K562 (cell line): Measurements from ENCODE around the gene WDR55. TPM values are rescaled to one million over a fixed set of nuclear protein-coding genes. Genes with fewer than 3 reads are reported as not detected.

Experiments used
- ARID3A ChIP-seq: IDR thresholded peaks from 2 replicates; pipeline ENCODE4 v1.6.1; 2012; ENCODE audit warnings: low read depth, low read length, improper control_type of control experiment, borderline replicate concordance
- CBFA2T3 ChIP-seq: fragments of 450-650 bp; IDR thresholded peaks from 2 replicates; pipeline ENCODE4 v1.6.1; 2017
- CLOCK ChIP-seq: fragments of 250-450 bp; sonication (Bioruptor Pico); IDR thresholded peaks from 2 replicates; pipeline ENCODE4 v1.4.0; 2020; ENCODE audit warnings: mild to moderate bottlenecking, moderate library complexity, borderline replicate concordance
- EZH2 ChIP-seq: IDR thresholded peaks from 2 replicates; pipeline ENCODE4 v1.6.1; 2012; ENCODE audit warnings: low read depth, mild to moderate bottlenecking, inconsistent platforms, low read length, borderline replicate concordance
- FOXP4 ChIP-seq: sonication (generic); formaldehyde crosslinking; IDR thresholded peaks from 2 replicates; pipeline ENCODE4 v1.8.0; 2022; ENCODE audit warnings: mild to moderate bottlenecking, missing genetic modification reagents, borderline replicate concordance
- HDAC8 ChIP-seq: fragments of 450-650 bp; IDR thresholded peaks from 2 replicates; pipeline ENCODE4 v1.6.1; 2016; ENCODE audit warnings: mild to moderate bottlenecking, missing genetic modification characterization, moderate library complexity, missing compliant biosample characterization
- MEF2D ChIP-seq: conservative IDR thresholded peaks from 2 replicates; pipeline ENCODE4 v1.6.1; 2016; ENCODE audit warnings: low read depth, missing genetic modification characterization, missing compliant biosample characterization
- NR0B1 ChIP-seq: fragments of 450-650 bp; IDR thresholded peaks from one replicate; pipeline ENCODE4 v1.6.1; 2018; ENCODE audit warnings: mild to moderate bottlenecking, moderate library complexity; ENCODE audit not compliant: partially characterized antibody
- POU5F1 ChIP-seq: fragments of 150-350 bp; IDR thresholded peaks from 2 replicates; pipeline ENCODE4 v1.6.1; 2014; ENCODE audit warnings: borderline replicate concordance, low read length, low read depth, mild to moderate bottlenecking; ENCODE audit not compliant: partially characterized antibody
- RB1 ChIP-seq: fragments of 450-650 bp; IDR thresholded peaks from 2 replicates; pipeline ENCODE4 v1.6.1; 2017; ENCODE audit warnings: low read depth, mild to moderate bottlenecking
- ZFP36 ChIP-seq: fragments of 150-350 bp; IDR thresholded peaks from 2 replicates; pipeline ENCODE4 v1.6.1; 2018; ENCODE audit warnings: low read length, low read depth; ENCODE audit not compliant: partially characterized antibody
- ZNF12 ChIP-seq: sonication (generic); formaldehyde crosslinking; IDR thresholded peaks from 2 replicates; pipeline ENCODE4 v1.4.0; 2020; ENCODE audit warnings: mild to moderate bottlenecking, missing genetic modification reagents
- ZNF445 ChIP-seq: fragments of 250-450 bp; sonication (Bioruptor Pico); IDR thresholded peaks from 2 replicates; pipeline ENCODE4 v1.4.0; 2020; ENCODE audit warnings: low read depth, mild to moderate bottlenecking, moderate library complexity
- ZNF699 ChIP-seq: fragments of 250-450 bp; sonication (Bioruptor Pico); IDR thresholded peaks from 2 replicates; pipeline ENCODE4 v1.8.0; 2021; ENCODE audit warnings: mild to moderate bottlenecking, moderate library complexity; ENCODE audit not compliant: insufficient replicate concordance
- ZNF740 ChIP-seq, 3 experiments: fragments of 200-800 bp in 1 of 3; sonication (Bioruptor generic) in 1 of 3; sonication (generic) in 1 of 3; formaldehyde crosslinking in 1 of 3; IDR thresholded peaks; 2 replicates each; pipeline versions ENCODE4 v1.6.1 to v1.8.0; 2016 to 2022; ENCODE audit warnings: mild to moderate bottlenecking in 2 of 3, missing compliant biosample characterization in 2 of 3, missing genetic modification characterization in 2 of 3, missing genetic modification reagents in 1 of 3
- ZNF77 ChIP-seq: fragments of 250-450 bp; sonication (Bioruptor Pico); IDR thresholded peaks from 2 replicates; pipeline ENCODE4 v1.5.0; 2020
- polyA plus RNA-seq, 8 experiments: library from polyadenylated mRNA; depleted of rRNA in 4 of 8; stranded (reverse) in 5 of 8; unstranded in 3 of 8; fragments of >200 nt; fragmentation: Nextera tagmentation in 2 of 8; fragmentation: Illumina TruSeq in 1 of 8; extraction: Ambion mirVana in 2 of 8; extraction: Trizol in 1 of 8; gene quantifications; 2 replicates each; pipeline versions ENCODE4 v1.2.1 to v1.2.3, GENCODE V29; 2011 to 2014; ENCODE audit warnings: inconsistent platforms in 1 of 8, missing spikeins in 1 of 8
- total RNA-seq, 7 experiments: library from RNA; depleted of rRNA in 6 of 7; stranded (reverse); fragments of >200 nt in 6 of 7; fragmentation: Illumina TruSeq in 2 of 7; extraction: Trizol in 2 of 7; gene quantifications; 2 replicates each; pipeline versions ENCODE4 v1.2.1 to v1.2.3, GENCODE V29; 2011 to 2021; ENCODE audit warnings: low replicate concordance in 1 of 7

The WDR55 gene
- total and polyA plus RNA-seq, 9 of the 15 experiments (the other 6 are each of a cell fraction or from before 2014, with no cell fraction given), result 5.2 to 45.0 (median 29.3) TPM

GRCh38 chr5:140664359-140665119, at the start of gene WDR55 (continued):
- TF ChIP-seq ZNF699 (CRISPR knock-in tag) (no peak), HDAC8 (tag) (no peak), ARID3A (no peak), ZNF12 (CRISPR knock-in tag) (peak; percentile 100), CBFA2T3 (peak; percentile 25; the same call in 1 of the 2 replicates), MEF2D (tag) (0 out of 2 replicates have a peak, but pooled peaks have one; percentile 32), ZNF77 (CRISPR knock-in tag) (no peak), CLOCK (no peak), FOXP4 (CRISPR knock-in tag) (no peak), EZH2 (no peak), RB1 (no peak), ZFP36 (no peak), ZNF740 (CRISPR knock-in tag; IDR thresholded peaks at IDR 0.05) (peak; percentile 52; the same call in 1 of the 2 replicates), ZNF740 (tag; IDR thresholded peaks at IDR 0.05) (no peak), ZNF445 (CRISPR knock-in tag) (no peak), POU5F1 (no peak), NR0B1 (no peak)
